Body of pancreas (tissue), 4 donors: ENCODE data around the gene C2orf49. TPM values are rescaled to one million over a fixed set of nuclear protein-coding genes. Genes with fewer than 3 reads are reported as not detected.
A peak's percentile ranks its signal among the peaks of the same experiment; 100 is the strongest.

Experiments
- ATAC-seq: fragments of 150-250 bp; one replicate; pipeline ENCODE4 v1.9.1; 2016
- DNase-seq, 4 donors: peaks; one replicate each; pipeline ENCODE4 v3.0.0-alpha.2; 2019
- H3K27ac ChIP-seq, 4 donors: fragments of 200-600 bp; sonication (generic); 1 replicate in 3 of 4; 2 replicates in 1 of 4; pipeline versions ENCODE4 v1.5.1 to v1.6.1; 2016 to 2019; ENCODE audit warnings: mild to moderate bottlenecking in 1 of 4, mixed read lengths in 1 of 4, moderate library complexity in 1 of 4
- H3K27me3 ChIP-seq, 2 donors: fragments of 200-600 bp; sonication (generic); one replicate each; pipeline ENCODE4 v1.6.0; 2016; ENCODE audit warnings: mild to moderate bottlenecking in 1 of 2
- H3K36me3 ChIP-seq, 2 donors: fragments of 200-600 bp; sonication (generic); replicated peaks in 1 of 2; 2 replicates each; pipeline ENCODE4 v1.5.1; 2016; ENCODE audit warnings: low read depth in 2 of 2; ENCODE audit not compliant: insufficient read depth in 1 of 2
- H3K4me1 ChIP-seq: fragments of 200-600 bp; sonication (generic); one replicate; pipeline ENCODE4 v1.6.0; 2016
- H3K4me3 ChIP-seq, 2 donors: fragments of 200-600 bp; sonication (generic); 1 replicate in 1 of 2; 2 replicates in 1 of 2; pipeline ENCODE4 v1.5.1; 2016 to 2019
- H3K9me3 ChIP-seq, 3 donors: fragments of 200-600 bp; sonication (generic); 1 replicate in 2 of 3; 2 replicates in 1 of 3; pipeline ENCODE4 v1.5.1; 2016
- CTCF ChIP-seq, 7 experiments: fragments of 450-650 bp in 4 of 7; fragments of 200-600 bp in 3 of 7; sonication (generic) in 3 of 7; IDR thresholded peaks; one replicate each; pipeline ENCODE4 v1.5.1; 2016 to 2019; ENCODE audit warnings: antibody characterized with exemption in 7 of 7
- POLR2A ChIP-seq, 3 donors: fragments of 450-650 bp; IDR thresholded peaks; one replicate each; pipeline ENCODE4 v1.6.1; 2016; ENCODE audit warnings: antibody characterized with exemption in 3 of 3, mild to moderate bottlenecking in 2 of 3
- WGBS, 2 donors: methylation state at CpG; one replicate each; pipeline ENCODE4 v1.1.5; 2017; 5-methylcytosine and 5-hydroxymethylcytosine counted together
- intact Hi-C: fragments of 100-400 bp; cut with DNase I; formaldehyde crosslinking; loops from one replicate; pipeline ENCODE4 v1.15.1; 2023
- total RNA-seq, 2 donors: library from RNA; depleted of rRNA; stranded (reverse); fragments of >200 nt; gene quantifications; one replicate each; pipeline ENCODE4 v1.1.0, GENCODE V29; 2016

The C2orf49 gene
- total RNA-seq, 2 donors from 2014 or later = 7.9 to 15.3 TPM

- no peak overlapping the region for H3K27ac ChIP-seq
- DNase-seq = no peak
- no peak overlapping the region for H3K4me3 ChIP-seq
- 82 to 85% methylated on average over 2 of the region's 2 CpGs for WGBS, 2 donors
- H3K36me3 ChIP-seq = peaks cover 0 to 6% of the 10 kb centered on the region in 2 donors
- H3K27me3 ChIP-seq = no peaks in the 10 kb centered on the region
- ATAC-seq = no peak
- intact Hi-C loops = no loop called here
- H3K4me1 ChIP-seq = peaks cover 18% of the 10 kb centered on the region
- TF ChIP-seq POLR2A (IDR thresholded peaks at IDR 0.05) (no peak), CTCF (IDR thresholded peaks at IDR 0.05) (no peak)
- no peaks in the 10 kb centered on the region for H3K9me3 ChIP-seq
These were observed 45.4 kb upstream of the C2orf49 start for GRCh38 chr2:105291981-105292380.

GRCh38 chr2:105294046-105294445, 43.3 kb upstream of the C2orf49 start:
- intact Hi-C loops = no loop called here
- ATAC-seq (no peak), DNase-seq (no peak)
- no peaks in the 10 kb centered on the region for H3K27me3 ChIP-seq
- peaks cover 0 to 17% of the 10 kb centered on the region in 2 donors for H3K36me3 ChIP-seq
- peaks cover 18% of the 10 kb centered on the region for H3K4me1 ChIP-seq
- no peak overlapping the region for H3K4me3 ChIP-seq
- no peaks in the 10 kb centered on the region for H3K9me3 ChIP-seq
- H3K27ac ChIP-seq = no peak overlapping the region
- 79 to 82% methylated on average over 6 of the region's 6 CpGs for WGBS, 2 donors
- TF ChIP-seq CTCF (IDR thresholded peaks at IDR 0.05) (no peak), POLR2A (IDR thresholded peaks at IDR 0.05) (no peak)

- no peaks in the 10 kb centered on the region for H3K9me3 ChIP-seq
- no peak overlapping the region for H3K4me3 ChIP-seq
- H3K27ac ChIP-seq = no peak overlapping the region
- ATAC-seq (no peak), DNase-seq (peak; percentile 45 to 60 (median 56))
- TF ChIP-seq POLR2A (IDR thresholded peaks at IDR 0.05) = no peak
- TF ChIP-seq CTCF (IDR thresholded peaks at IDR 0.05) = peak in 6 of 7 experiments; percentile 22 to 57 (median 44)
- intact Hi-C loops = no loop called here
- peaks cover 18% of the 10 kb centered on the region for H3K4me1 ChIP-seq
- H3K36me3 ChIP-seq = peaks cover 0 to 17% of the 10 kb centered on the region in 2 donors
- H3K27me3 ChIP-seq = no peaks in the 10 kb centered on the region
- 25 to 33% methylated on average over 5 of the region's 5 CpGs for WGBS, 2 donors
These were observed 42.4 kb upstream of the C2orf49 start for GRCh38 chr2:105294844-105295481.

GRCh38 chr2:105296017-105296611, 41.2 kb upstream of the C2orf49 start:
- Histone ChIP-seq H3K9me3 (no peaks in the 10 kb centered on the region), H3K27ac (peak overlapping the region in 2 of 4 donors; percentile 14 to 24), H3K4me1 (peaks cover 18% of the 10 kb centered on the region), H3K36me3 (peaks cover 0 to 15% of the 10 kb centered on the region in 2 donors), H3K4me3 (no peak overlapping the region), H3K27me3 (no peaks in the 10 kb centered on the region)
- DNase-seq (peak in 2 of 4 donors; percentile 8 to 39), ATAC-seq (peak; percentile 55)
- 25 to 37% methylated on average over 7 of the region's 7 CpGs for WGBS, 2 donors
- intact Hi-C loops = no loop called here
- TF ChIP-seq POLR2A (IDR thresholded peaks at IDR 0.05) (no peak), CTCF (IDR thresholded peaks at IDR 0.05) (no peak)
